Motor neuron (in vitro differentiated cells): ENCODE results near the gene FSHR. TPM values are rescaled to one million over a fixed set of nuclear protein-coding genes. Genes with fewer than 3 reads are reported as not detected.
A peak's percentile ranks its signal among the peaks of the same experiment; 100 is the strongest.

Experiments
- ATAC-seq, 8 experiments: fragments of 200-7000 bp; cut with Tn5 transposase; replicated peaks in 6 of 8; 2 replicates each; pipeline ENCODE4 v1.8.0; 2021; ENCODE audit warnings: mild to moderate bottlenecking in 8 of 8, moderate library complexity in 8 of 8
- H3K27ac ChIP-seq, 2 donors: fragments of 250-450 bp; sonication (Bioruptor Pico); 2 replicates each; pipeline ENCODE4 v1.9.0; 2021; ENCODE audit warnings: antibody characterized with exemption in 2 of 2, mild to moderate bottlenecking in 2 of 2, moderate library complexity in 1 of 2
- H3K4me1 ChIP-seq, 2 donors: fragments of 250-450 bp; sonication (Bioruptor Pico); replicated peaks in 1 of 2; 2 replicates each; pipeline ENCODE4 v1.6.1; 2021; ENCODE audit warnings: antibody characterized with exemption in 2 of 2, mild to moderate bottlenecking in 2 of 2, moderate library complexity in 1 of 2
- H3K4me3 ChIP-seq, 5 donors: fragments of 250-450 bp; sonication (Bioruptor Pico); 2 replicates each; pipeline ENCODE4 v1.9.0; 2021; ENCODE audit warnings: antibody characterized with exemption in 5 of 5, mild to moderate bottlenecking in 5 of 5, moderate library complexity in 4 of 5
- WGBS, 10 experiments: fragments of 450-650 bp; shearing (Covaris generic); methylation state at CpG; one replicate each; pipeline ENCODE4 v1.0.0; 2022; 5-methylcytosine and 5-hydroxymethylcytosine counted together
- in situ Hi-C, 9 experiments: fragments of 400-800 bp; cut with MboI; loops; one replicate each; pipeline ENCODE4 v1.15.0; 2021; ENCODE audit warnings: low sequenced_read_pairs in 9 of 9, low pct_unique_long_range_greater_than_20kb in 2 of 9; ENCODE audit not compliant: unreplicated experiment in 9 of 9
- total RNA-seq, 8 experiments: library from RNA; unstranded; fragments of 300-600 nt; gene quantifications; 2 replicates each; pipeline versions ENCODE4 v1.2.3 to v1.2.4, GENCODE V29; 2022

FSHR gene
- total RNA-seq, 8 experiments from 2014 or later = 0.05 to 0.31 (median 0.17) TPM; not detected in 4

GRCh38 chr2:48941456-48941855 is 212.9 kb downstream of the FSHR start:
- Histone ChIP-seq H3K27ac (no peak overlapping the region), H3K4me1 (peaks cover 12% of the 10 kb centered on the region in 2 donors), H3K4me3 (no peak overlapping the region)
- WGBS, 10 experiments = 0 to 86% (median 67%) methylated on average over 1 to 3 of the region's 3 CpGs; no CpG with 5 or more reads in 3 of the 10 experiments
- no peak for ATAC-seq
- in situ Hi-C loops = loop anchor here in 4 of 9 experiments (10.0 to 25.0 kb wide), 4 partner anchors 329 to 1546 kb away; partner anchors contain the start of gene GTF2A1L (in 1 of the 4)

GRCh38 chr2:48940606-48941005 is 213.7 kb downstream of the FSHR start:
- in situ Hi-C loops = loop anchor here in 4 of 9 experiments (10.0 to 25.0 kb wide), 4 partner anchors 328 to 1547 kb away; partner anchors contain the start of gene GTF2A1L (in 1 of the 4)
- Histone ChIP-seq H3K4me3 (no peak overlapping the region), H3K4me1 (peaks cover 12% of the 10 kb centered on the region in 2 donors), H3K27ac (no peak overlapping the region)
- ATAC-seq = peak in 5 of 8 experiments; percentile 76 to 91 (median 82)
- 54 to 100% (median 83%) methylated on average over 1 to 3 of the region's 3 CpGs; no CpG with 5 or more reads in 1 of the 10 experiments for WGBS, 10 experiments

GRCh38 chr2:48939232-48939631 is 215.1 kb downstream of the FSHR start:
- Histone ChIP-seq H3K4me3 (no peak overlapping the region), H3K4me1 (peaks cover 12 to 18% of the 10 kb centered on the region in 2 donors), H3K27ac (no peak overlapping the region)
- no peak for ATAC-seq
- 20 to 100% (median 50%) methylated on average over 1 to 4 of the region's 4 CpGs; no CpG with 5 or more reads in 1 of the 10 experiments for WGBS, 10 experiments
- in situ Hi-C loops = loop anchor here in 3 of 9 experiments (25.0 kb wide), 3 partner anchors 327 to 1548 kb away; partner anchors contain the start of gene GTF2A1L (in 1 of the 3)

- 4 to 94% (median 93%) methylated on average over 2 to 4 of the region's 4 CpGs; no CpG with 5 or more reads in 3 of the 10 experiments for WGBS, 10 experiments
Measured at GRCh38 chr2:48938231-48938630, 216.1 kb downstream of the FSHR start.

GRCh38 chr2:48934807-48935206 is 219.5 kb downstream of the FSHR start:
- peaks cover 8 to 21% of the 10 kb centered on the region in 2 donors for H3K4me1 ChIP-seq
- WGBS, 10 experiments = 58 to 100% (median 90%) methylated on average over 1 to 7 of the region's 7 CpGs; no CpG with 5 or more reads in 1 of the 10 experiments
- ATAC-seq = no peak
- no peak overlapping the region for H3K4me3 ChIP-seq
- no peak overlapping the region for H3K27ac ChIP-seq
- in situ Hi-C loops = loop anchor here in 3 of 9 experiments (25.0 kb wide), 3 partner anchors 323 to 1552 kb away; partner anchors contain the start of gene GTF2A1L (in 1 of the 3)

More at GRCh38 chr2:48938231-48938630, 216.1 kb downstream of the FSHR start:
- Histone ChIP-seq H3K4me1 (peaks cover 12 to 23% of the 10 kb centered on the region in 2 donors), H3K4me3 (no peak overlapping the region), H3K27ac (no peak overlapping the region)
- ATAC-seq = peak in 2 of 8 experiments; percentile 32 to 54
- in situ Hi-C loops = loop anchor here in 3 of 9 experiments (25.0 kb wide), 3 partner anchors 326 to 1549 kb away; partner anchors contain the start of gene GTF2A1L (in 1 of the 3)

GRCh38 chr2:48933828-48934497 is 220.4 kb downstream of the FSHR start:
- peaks cover 10 to 24% of the 10 kb centered on the region in 2 donors for H3K4me1 ChIP-seq
- peak in 3 of 8 experiments; percentile 24 to 87 (median 39) for ATAC-seq
- WGBS, 10 experiments = 0 to 100% (median 57%) methylated on average over 1 to 4 of the region's 5 CpGs
- in situ Hi-C loops = loop anchor here in 3 of 9 experiments (25.0 kb wide), 3 partner anchors 322 to 1553 kb away; partner anchors contain the start of gene GTF2A1L (in 1 of the 3)
- no peak overlapping the region for H3K4me3 ChIP-seq
- H3K27ac ChIP-seq = peak overlapping the region in 1 of 2 donors; percentile 25

GRCh38 chr2:48932667-48933066 is 221.6 kb downstream of the FSHR start:
- H3K4me3 ChIP-seq = no peak overlapping the region
- H3K27ac ChIP-seq = no peak overlapping the region
- 21 to 100% (median 50%) methylated on average over 1 to 4 of the region's 4 CpGs; no CpG with 5 or more reads in 3 of the 10 experiments for WGBS, 10 experiments
- in situ Hi-C loops = loop anchor here in 3 of 9 experiments (25.0 kb wide), 3 partner anchors 320 to 1555 kb away; partner anchors contain the start of gene GTF2A1L (in 1 of the 3)
- H3K4me1 ChIP-seq = peaks cover 10 to 24% of the 10 kb centered on the region in 2 donors
- no peak for ATAC-seq

- Histone ChIP-seq H3K4me1 (peaks cover 10 to 23% of the 10 kb centered on the region in 2 donors), H3K27ac (no peak overlapping the region), H3K4me3 (no peak overlapping the region)
- in situ Hi-C loops = loop anchor here in 3 of 9 experiments (25.0 kb wide), 3 partner anchors 317 to 1558 kb away; partner anchors contain the start of gene GTF2A1L (in 1 of the 3)
- WGBS, 10 experiments = 0 to 100% (median 40%) methylated on average over 1 to 6 of the region's 6 CpGs; no CpG with 5 or more reads in 2 of the 10 experiments
- ATAC-seq = peak in 5 of 8 experiments; percentile 48 to 93 (median 54)
Measured at GRCh38 chr2:48929571-48930301, 224.6 kb downstream of the FSHR start.

- H3K4me1 ChIP-seq = peaks cover 10 to 13% of the 10 kb centered on the region in 2 donors
- no peak overlapping the region for H3K27ac ChIP-seq
- 0 to 100% (median 50%) methylated on average over 2 of the region's 2 CpGs; no CpG with 5 or more reads in 6 of the 10 experiments for WGBS, 10 experiments
- in situ Hi-C loops = loop anchor here in 3 of 9 experiments (25.0 kb wide), 3 partner anchors 315 to 1560 kb away; partner anchors contain the start of gene GTF2A1L (in 1 of the 3)
- H3K4me3 ChIP-seq = no peak overlapping the region
- ATAC-seq = no peak
Measured at GRCh38 chr2:48927355-48927754, 227.0 kb downstream of the FSHR start.

- in situ Hi-C loops = loop anchor here in 1 of 9 experiments (25.0 kb wide), 1 partner anchor 104 kb away; no protein-coding TSS in a partner anchor
- WGBS, 10 experiments = 70 to 90% methylated on average over 2 of the region's 19 CpGs; no CpG with 5 or more reads in 8 of the 10 experiments
- peaks cover 0 to 4% of the 10 kb centered on the region in 2 donors for H3K4me1 ChIP-seq
- H3K27ac ChIP-seq = no peak overlapping the region
- no peak for ATAC-seq
- no peak overlapping the region for H3K4me3 ChIP-seq
Measured at GRCh38 chr2:48915884-48916283, 238.4 kb downstream of the FSHR start.

- peak in 3 of 8 experiments; percentile 18 to 31 (median 18) for ATAC-seq
- 8 to 100% (median 68%) methylated on average over 1 to 6 of the region's 10 CpGs; no CpG with 5 or more reads in 2 of the 10 experiments for WGBS, 10 experiments
- Histone ChIP-seq H3K4me3 (no peak overlapping the region), H3K27ac (no peak overlapping the region), H3K4me1 (peaks cover 0 to 4% of the 10 kb centered on the region in 2 donors)
- in situ Hi-C loops = loop anchor here in 1 of 9 experiments (25.0 kb wide), 1 partner anchor 103 kb away; no protein-coding TSS in a partner anchor
Measured at GRCh38 chr2:48915227-48915626, 239.1 kb downstream of the FSHR start.
